GM19035 (cell line): ENCODE results near the gene PHACTR2.
"Not testable (repeated sequence)": the region's sequence is repeated elsewhere in the genome, so short reads cannot be mapped to it uniquely, and the experiment has no call there.

Source experiments
- ATAC-seq: cut with Tn5 transposase; IDR thresholded peaks from one replicate; pipeline ENCODE4 v1.9.1; 2021; ENCODE audit not compliant: unreplicated experiment

The PHACTR2 gene

GRCh38 chr6:143844006-143844405, 166.2 kb downstream of the PHACTR2 start:
- ATAC-seq = no peak

- no peak for ATAC-seq
Observed at GRCh38 chr6:143845033-143845432, 167.3 kb downstream of the PHACTR2 start.

- not testable (repeated sequence) for ATAC-seq
Observed at GRCh38 chr6:143851706-143852105, 173.9 kb downstream of the PHACTR2 start.

GRCh38 chr6:143855057-143855456, 177.3 kb downstream of the PHACTR2 start:
- not testable (repeated sequence) for ATAC-seq

GRCh38 chr6:143856762-143857161, 179.0 kb downstream of the PHACTR2 start:
- not testable (repeated sequence) for ATAC-seq

GRCh38 chr6:143857651-143858050, 179.9 kb downstream of the PHACTR2 start:
- ATAC-seq = no peak

GRCh38 chr6:143859891-143860660, 182.3 kb downstream of the PHACTR2 start:
- ATAC-seq = no peak

GRCh38 chr6:143863771-143864170, 186.0 kb downstream of the PHACTR2 start:
- ATAC-seq = no peak

- no peak for ATAC-seq
Observed at GRCh38 chr6:143864234-143864633, 186.5 kb downstream of the PHACTR2 start, which contains the start of gene ZC2HC1B. Gene ZC2HC1B (plus strand): TSS chr6:143864474. CDS start chr6:143864540, 66 bp downstream.

GRCh38 chr6:143867236-143867635, 189.5 kb downstream of the PHACTR2 start:
- ATAC-seq = no peak

- ATAC-seq = not testable (repeated sequence)
Observed at GRCh38 chr6:143868808-143869207, 191.0 kb downstream of the PHACTR2 start.

GRCh38 chr6:143871202-143871730, 193.5 kb downstream of the PHACTR2 start:
- ATAC-seq = not testable (repeated sequence)

GRCh38 chr6:143872201-143872600, 194.4 kb downstream of the PHACTR2 start:
- peak; percentile 95 for ATAC-seq

- ATAC-seq = not testable (repeated sequence)
Observed at GRCh38 chr6:143873600-143873999, 195.8 kb downstream of the PHACTR2 start.

GRCh38 chr6:143874503-143874902, 196.7 kb downstream of the PHACTR2 start:
- not testable (repeated sequence) for ATAC-seq

GRCh38 chr6:143877584-143878271, 200.0 kb downstream of the PHACTR2 start:
- ATAC-seq = no peak

GRCh38 chr6:143878272-143878760, 200.6 kb downstream of the PHACTR2 start:
- ATAC-seq = no peak

- ATAC-seq = no peak
Observed at GRCh38 chr6:143880412-143880811, 202.6 kb downstream of the PHACTR2 start.
